NCI-H748 (cell line): ENCODE data around the gene NFIB.

Experiments used
- DNase-seq: peaks from one replicate; lab custom pipeline; 2025; ENCODE audit not compliant: unreplicated experiment; lab: John Stamatoyannopoulos, UW

NFIB gene

DNA sequence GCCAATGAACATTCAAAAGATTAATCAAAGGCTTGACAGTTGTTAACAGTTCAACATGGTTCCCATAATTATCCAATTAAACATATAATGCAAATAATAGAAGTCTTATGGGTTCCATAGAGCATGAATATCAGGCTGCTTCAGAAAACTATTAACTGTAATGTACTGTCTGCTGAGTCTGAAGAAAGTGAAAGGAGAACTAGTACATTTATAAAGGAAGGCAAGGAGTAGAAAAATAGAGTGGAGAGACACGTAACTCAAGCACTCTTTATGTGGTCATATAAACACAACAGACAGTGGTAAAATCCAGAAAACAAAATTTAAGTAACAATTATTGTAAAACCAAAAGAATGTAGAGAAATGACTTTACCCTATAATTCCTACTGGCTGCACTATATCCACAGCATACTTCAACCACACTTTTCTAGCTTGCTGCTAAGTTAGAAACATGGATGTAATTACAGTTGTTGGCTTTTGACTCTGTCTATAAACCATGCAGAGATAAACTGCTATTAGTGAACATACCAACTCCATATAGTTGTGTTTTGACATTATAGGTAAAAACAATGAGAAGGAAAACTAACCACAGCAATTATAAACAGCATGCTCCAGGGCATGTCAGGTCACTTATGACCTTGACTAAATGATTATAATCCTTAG lies 32.7 kb downstream of the NFIB start:
- DNase-seq: no peak

- DNase-seq: no peak
These were observed 34.3 kb downstream of the NFIB start for GRCh38 chr9:14279671-14280070.

DNA sequence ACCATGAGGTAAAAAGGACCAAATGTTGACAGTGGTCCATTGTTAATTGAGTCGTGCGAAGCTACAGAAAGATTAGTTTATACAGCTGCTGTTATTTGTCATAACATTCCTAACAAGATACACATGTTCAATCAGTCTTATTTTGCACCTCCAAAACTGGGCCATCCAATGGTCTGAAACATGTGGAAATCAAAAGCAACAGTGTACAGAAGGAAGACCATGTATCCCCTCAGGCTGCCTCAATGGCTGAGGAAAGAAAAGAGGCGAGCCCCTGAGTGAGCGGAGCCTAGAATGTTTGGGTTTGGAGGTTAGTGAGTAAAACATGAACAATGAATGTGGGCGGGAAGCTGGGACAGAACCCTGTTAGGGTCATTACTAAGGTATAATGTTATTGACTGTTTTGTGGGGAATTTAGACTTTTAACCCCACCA lies 35.6 kb downstream of the NFIB start:
- peak; percentile 37 for DNase-seq

- DNase-seq: no peak
These were observed 36.2 kb downstream of the NFIB start for GRCh38 chr9:14277761-14278160.

- DNase-seq: no peak
These were observed 36.7 kb downstream of the NFIB start for GRCh38 chr9:14277244-14277643.

GRCh38 chr9:14275331-14275730 lies 38.6 kb downstream of the NFIB start:
- no peak for DNase-seq

DNA sequence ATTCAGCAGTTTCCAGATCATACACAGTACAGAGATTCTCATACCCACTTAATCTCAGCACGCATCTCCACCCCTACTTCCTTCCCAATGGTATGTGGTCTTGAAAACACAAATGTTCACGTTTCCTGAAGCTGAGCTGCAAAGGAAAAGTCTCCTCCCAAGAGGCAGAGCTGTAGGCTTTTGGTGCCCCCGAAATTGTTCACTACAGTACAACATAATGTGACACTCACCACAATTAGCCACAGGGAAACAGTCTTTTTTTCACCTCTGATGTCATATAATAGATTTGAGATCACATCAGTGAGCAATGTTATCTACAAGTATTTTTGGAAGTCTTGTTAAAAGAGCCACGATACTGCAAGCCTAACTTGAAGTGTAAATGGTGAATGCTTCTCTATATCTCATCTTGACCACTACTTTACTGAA lies 40.2 kb downstream of the NFIB start:
- no peak for DNase-seq

- no peak for DNase-seq
These were observed 40.9 kb downstream of the NFIB start for GRCh38 chr9:14272927-14273528.

DNA sequence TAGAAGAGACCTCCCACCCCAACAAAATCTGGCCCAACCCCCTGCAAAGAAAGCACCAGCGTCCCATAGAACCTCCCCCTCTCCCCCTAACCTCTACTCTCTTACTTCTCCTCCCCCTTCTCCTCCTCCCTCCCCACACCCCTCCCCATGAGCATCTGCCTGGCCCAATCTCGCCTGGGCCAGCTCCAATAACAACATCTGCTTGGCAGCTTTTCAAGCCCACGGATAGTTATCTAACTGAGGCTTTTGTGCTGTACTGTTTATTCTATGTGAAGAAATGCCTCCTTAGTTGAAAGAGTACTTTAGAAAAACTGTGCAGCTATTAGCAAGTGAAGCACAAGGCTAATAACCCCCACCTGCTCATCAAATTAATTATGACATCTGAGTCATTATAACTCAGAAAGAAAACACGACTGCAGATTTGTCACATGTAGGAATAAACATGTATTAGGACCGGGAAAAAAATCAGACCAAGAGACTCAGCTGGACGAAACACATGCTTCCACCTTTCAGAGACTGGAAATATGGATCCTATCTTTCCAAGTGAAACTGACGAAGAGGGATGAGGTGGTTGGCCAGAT lies 42.8 kb downstream of the NFIB start:
- DNase-seq: peak; percentile 96

DNA sequence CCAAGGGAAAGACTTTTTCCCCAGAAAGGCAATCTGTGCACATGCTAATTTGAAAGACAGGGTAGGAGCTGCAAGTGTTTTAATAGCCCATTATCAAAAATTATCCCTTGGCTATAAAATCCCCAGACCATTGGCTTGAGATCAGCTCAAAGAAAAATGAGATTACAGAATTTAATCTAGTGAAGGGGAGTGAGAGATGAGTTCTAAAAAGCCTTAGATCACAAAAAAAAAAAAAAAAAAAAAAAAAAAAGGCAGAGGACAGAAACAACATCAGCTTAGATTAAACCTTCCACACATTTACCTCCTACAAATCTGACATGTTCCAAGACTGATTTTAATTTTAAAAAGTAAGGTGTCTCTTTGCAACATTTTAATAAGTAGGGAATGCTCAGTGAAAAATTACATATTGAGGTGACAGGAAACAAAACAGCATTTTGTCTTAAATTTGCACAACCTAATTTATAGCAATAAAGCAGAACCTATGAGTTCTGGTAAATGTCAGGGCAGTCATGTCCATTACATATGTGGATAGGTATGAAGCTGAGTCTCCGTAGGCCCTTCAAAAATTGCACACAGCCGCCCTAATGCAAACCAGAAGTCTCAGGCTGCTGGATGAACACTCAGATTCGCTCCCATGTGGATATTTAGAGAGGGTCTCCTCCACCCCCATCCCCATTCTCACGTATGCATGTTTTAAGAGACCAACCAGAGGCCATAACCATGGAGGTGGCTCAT lies 43.4 kb downstream of the NFIB start:
- no peak for DNase-seq

GRCh38 chr9:14269916-14270315 lies 44.0 kb downstream of the NFIB start:
- DNase-seq: no peak

- no peak for DNase-seq
These were observed 50.0 kb downstream of the NFIB start for GRCh38 chr9:14263707-14264483.

- DNase-seq: no peak
These were observed 51.1 kb downstream of the NFIB start for GRCh38 chr9:14262827-14263226.

GRCh38 chr9:14261616-14262015 lies 52.3 kb downstream of the NFIB start:
- DNase-seq: no peak

DNA sequence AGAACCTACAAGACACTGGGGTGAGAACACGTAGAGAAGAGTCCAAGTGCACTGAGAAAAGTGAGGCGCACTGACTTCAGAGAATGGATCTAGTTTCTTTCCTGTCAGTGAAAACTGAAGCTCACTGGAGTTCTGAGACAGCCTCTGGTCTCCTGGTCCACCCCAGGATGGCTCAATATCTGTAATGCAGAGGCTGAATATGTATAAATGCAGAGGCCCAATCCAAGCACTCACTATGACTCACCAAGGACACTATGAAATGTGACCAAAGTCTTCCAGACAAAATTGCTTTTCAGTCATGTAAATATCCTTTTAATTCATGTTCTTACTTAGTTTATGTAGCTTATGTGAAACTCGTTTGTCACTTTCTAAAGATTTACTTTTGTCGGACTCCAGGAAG lies 53.8 kb downstream of the NFIB start:
- DNase-seq: no peak

DNA sequence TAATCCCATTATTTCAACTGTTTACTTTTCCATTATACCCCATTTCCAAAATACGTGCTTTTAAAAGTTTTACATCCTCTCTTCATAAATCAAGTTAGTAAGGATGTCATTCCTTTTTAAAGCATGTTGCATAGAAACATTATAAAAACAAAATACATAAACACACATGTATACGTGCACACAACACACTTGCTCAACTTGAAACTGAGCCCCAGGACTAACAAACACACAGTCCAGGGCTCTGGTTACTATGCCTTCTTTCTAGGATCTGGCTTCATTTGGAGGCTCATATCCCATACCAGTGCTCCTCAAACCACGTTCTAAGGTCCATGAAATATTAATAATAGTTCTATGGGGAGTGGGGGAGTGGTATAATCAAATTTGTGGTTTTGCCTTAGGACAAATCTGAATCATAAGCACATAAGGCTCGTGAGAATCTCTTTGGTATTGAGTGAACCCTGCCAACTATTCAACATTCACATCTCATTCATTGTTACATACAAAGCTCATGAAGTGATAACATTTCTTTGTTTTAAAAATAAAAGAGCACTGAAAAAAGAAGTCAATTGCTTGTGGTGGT lies 55.2 kb downstream of the NFIB start:
- no peak for DNase-seq

DNA sequence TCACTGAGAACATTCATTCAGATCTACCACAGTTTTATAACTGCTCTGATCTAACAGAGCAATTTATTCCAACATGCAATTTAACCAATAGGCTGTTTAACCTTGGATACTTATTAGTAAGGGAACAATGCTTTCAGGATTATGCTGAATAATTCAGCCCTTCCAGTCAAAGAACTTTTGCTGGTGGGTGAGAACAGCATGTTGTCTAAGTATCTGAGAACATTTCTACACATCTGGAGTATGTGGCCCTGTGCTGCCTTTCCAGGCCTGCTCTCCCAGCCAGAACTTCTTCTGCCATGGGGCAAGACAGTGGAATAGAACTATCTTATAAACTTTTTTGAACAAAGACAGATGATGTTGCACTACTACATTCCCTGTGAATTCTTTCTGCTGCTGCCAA lies 55.8 kb downstream of the NFIB start:
- DNase-seq: no peak

- no peak for DNase-seq
These were observed 57.4 kb downstream of the NFIB start for GRCh38 chr9:14256588-14256987.

DNA sequence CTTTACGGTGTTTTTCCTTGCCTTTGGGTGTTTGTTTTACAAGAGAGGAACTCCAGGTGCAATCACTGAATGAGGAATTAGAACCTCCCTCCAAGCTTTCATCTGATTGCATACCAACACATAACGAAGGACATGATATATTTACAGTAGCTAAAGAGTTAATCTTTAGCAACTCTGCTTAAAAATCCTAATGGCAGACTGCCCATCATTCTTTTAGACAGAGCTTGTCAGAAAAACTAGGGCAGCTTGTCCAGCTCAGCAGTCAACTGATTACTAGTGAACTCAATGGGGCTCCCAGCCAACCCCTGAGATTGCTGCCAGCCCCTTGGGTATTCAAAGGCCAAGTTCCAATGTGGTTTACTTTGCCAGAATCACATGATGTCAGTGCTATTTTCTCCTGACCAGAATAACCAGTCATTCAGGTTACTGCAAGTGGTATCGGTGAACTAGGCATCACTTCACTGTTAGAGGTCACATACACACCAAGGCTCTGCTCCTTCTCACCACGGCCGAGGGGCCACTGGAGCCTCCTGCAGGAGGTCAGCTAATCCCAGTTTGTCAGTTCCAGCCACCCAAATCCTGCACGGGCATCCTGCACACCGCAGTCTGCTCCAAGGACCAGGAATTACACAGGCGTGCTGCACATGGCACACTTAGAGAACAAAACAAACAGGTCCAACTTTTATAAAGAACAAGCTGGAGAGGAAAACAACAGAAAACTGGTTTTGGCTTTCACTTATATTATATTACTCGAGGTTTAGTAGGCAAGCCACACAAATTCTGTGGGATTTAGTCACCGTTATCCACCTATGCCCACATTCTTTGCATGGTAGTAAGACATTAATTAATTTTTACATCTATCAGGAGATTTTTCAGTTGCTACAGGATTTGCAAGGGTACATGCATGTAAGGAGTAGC lies 62.5 kb downstream of the NFIB start:
- DNase-seq: peak; percentile 78

DNA sequence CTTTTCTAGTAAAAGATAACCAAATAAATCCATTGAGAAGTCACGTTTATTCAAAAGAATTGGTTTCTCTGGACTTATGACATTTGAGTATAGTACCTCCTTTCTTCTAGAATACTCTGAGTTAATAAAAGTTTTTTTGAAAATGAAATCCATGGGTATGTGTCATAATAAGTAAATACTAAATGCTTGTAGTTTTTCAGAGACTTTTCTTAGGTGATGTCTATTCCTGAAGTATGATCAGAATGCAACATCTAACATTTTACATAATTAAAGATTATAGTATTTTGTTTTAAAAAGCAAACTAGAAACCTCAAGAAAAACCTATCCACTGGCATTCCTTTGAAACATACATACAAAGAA lies 63.2 kb downstream of the NFIB start:
- DNase-seq: no peak
